Measurements from ENCODE around the gene MOCOS. TPM values are rescaled to one million over a fixed set of nuclear protein-coding genes. Genes with fewer than 3 reads are reported as not detected.
A peak's percentile ranks its signal among the peaks of the same experiment; 100 is the strongest.

The MOCOS gene
- total and polyA plus RNA-seq, 4 donors = 1.9 to 27.0 (median 17.0) TPM

GRCh38 chr18:36157441-36157840, 29.9 kb upstream of the MOCOS start (continued):
- TF ChIP-seq MAX (IDR thresholded peaks at IDR 0.05) (no peak), FOXA1 (IDR thresholded peaks at IDR 0.05) (no peak), CTCF (IDR thresholded peaks at IDR 0.05; ENCODE audit: low read depth, low read length, missing input control) (no peak), SP1 (IDR thresholded peaks at IDR 0.05) (no peak)

- Histone ChIP-seq H3K9ac (ENCODE audit: low read depth in 1 of 2, low read length in 2 of 2) (no peak overlapping the region), H3K27me3 (ENCODE audit: control insufficient read depth in 4 of 4, insufficient read depth in 4 of 4, low read length in 3 of 4) (no peaks in the 10 kb centered on the region), H3K4me1 (ENCODE audit: control insufficient read depth in 4 of 4, insufficient read depth in 4 of 4, low read length in 3 of 4) (peaks cover 4 to 46% (median 24%) of the 10 kb centered on the region in 4 donors), H3K27ac (ENCODE audit: low read depth in 1 of 2, low read length in 2 of 2) (peak overlapping the region; percentile 17 to 73), H3K4me3 (ENCODE audit: low read depth in 1 of 3, low read length in 3 of 3) (no peak overlapping the region), H3K9me3 (ENCODE audit: control insufficient read depth in 4 of 4, low read length in 3 of 4) (no peaks in the 10 kb centered on the region), H3K36me3 (ENCODE audit: control insufficient read depth in 4 of 4, insufficient read depth in 3 of 4, low read depth in 1 of 4, low read length in 3 of 4) (peaks cover 0 to 28% (median 7%) of the 10 kb centered on the region in 4 donors)
- WGBS = 71% methylated on average over 5 of the region's 5 CpGs
- DNase-seq (ENCODE audit: low spot score) = no peak
- no peak for TF ChIP-seq ZBTB33 (IDR thresholded peaks at IDR 0.05)
- no peak for TF ChIP-seq YY1 (IDR thresholded peaks at IDR 0.05)
- TF ChIP-seq TAF1 (conservative IDR thresholded peaks at IDR 0.05) = no peak
- no peak for TF ChIP-seq SP1 (IDR thresholded peaks at IDR 0.05)
- TF ChIP-seq RAD21 (IDR thresholded peaks at IDR 0.05) = no peak
- no peak for TF ChIP-seq NR2F2 (IDR thresholded peaks at IDR 0.05)
- TF ChIP-seq MAX (IDR thresholded peaks at IDR 0.05) = no peak
- TF ChIP-seq REST (IDR thresholded peaks at IDR 0.05) = no peak
- no peak for TF ChIP-seq EGR1 (IDR thresholded peaks at IDR 0.05; ENCODE audit: low read depth in 2 of 2)
- no peak for TF ChIP-seq HNF4G (IDR thresholded peaks at IDR 0.05)
- no peak for TF ChIP-seq CTCF (IDR thresholded peaks at IDR 0.05; ENCODE audit: low read depth, low read length, missing input control)
- TF ChIP-seq FOXA2 (IDR thresholded peaks at IDR 0.05) = no peak
- TF ChIP-seq ATF3 (IDR thresholded peaks at IDR 0.05) = no peak
Observed at GRCh38 chr18:36158266-36158867, 28.9 kb upstream of the MOCOS start.

Measured in liver (tissue), 9 donors.